ENCODE measurements around the gene KCTD21.
"Not testable (repeated sequence)": the region's sequence is repeated elsewhere in the genome, so short reads cannot be mapped to it uniquely, and the experiment has no call there.

Gene KCTD21

DNA sequence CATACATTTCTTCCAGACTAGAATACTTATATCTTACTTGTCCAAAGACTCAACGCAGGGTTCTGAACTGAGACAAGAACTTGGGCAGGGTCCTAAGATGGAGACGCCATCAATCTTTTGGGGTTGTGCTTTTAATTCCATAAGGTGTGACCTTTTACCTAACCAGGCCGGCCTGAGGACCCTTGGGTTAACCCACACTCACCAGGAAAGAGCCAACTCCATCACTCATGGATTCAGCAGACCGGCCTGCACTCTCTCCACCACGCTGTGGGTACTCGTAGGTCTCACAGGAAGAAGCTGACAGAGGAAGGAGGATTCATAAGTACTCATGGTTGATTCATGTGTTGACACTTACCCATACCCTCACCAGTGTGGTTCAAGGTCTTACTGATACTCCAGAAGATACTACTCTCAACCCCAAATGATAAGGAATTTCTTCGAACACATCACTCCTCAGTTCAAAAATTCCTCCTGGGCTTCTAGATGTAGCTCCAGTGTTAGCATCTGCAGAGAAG is 36.5 kb upstream of the KCTD21 start:
- H3K4me2 ChIP-seq (ENCODE audit: low read length), result no peak overlapping the region
- H3K27me3 ChIP-seq (ENCODE audit: control insufficient read depth, insufficient read depth, low read length), result no peaks in the 10 kb centered on the region
- H3K4me3 ChIP-seq (ENCODE audit: low read length), result no peak overlapping the region
- no peaks in the 10 kb centered on the region for H3K4me1 ChIP-seq (ENCODE audit: control insufficient read depth, insufficient read depth, low read length)
- no peak overlapping the region for H3K9ac ChIP-seq (ENCODE audit: low read depth, low read length)
- H3K9me3 ChIP-seq (replicated peaks; ENCODE audit: low read length), result no peaks in the 10 kb centered on the region
- peaks cover 29% of the 10 kb centered on the region for H3K36me3 ChIP-seq (ENCODE audit: insufficient read depth, low read length)

DNA sequence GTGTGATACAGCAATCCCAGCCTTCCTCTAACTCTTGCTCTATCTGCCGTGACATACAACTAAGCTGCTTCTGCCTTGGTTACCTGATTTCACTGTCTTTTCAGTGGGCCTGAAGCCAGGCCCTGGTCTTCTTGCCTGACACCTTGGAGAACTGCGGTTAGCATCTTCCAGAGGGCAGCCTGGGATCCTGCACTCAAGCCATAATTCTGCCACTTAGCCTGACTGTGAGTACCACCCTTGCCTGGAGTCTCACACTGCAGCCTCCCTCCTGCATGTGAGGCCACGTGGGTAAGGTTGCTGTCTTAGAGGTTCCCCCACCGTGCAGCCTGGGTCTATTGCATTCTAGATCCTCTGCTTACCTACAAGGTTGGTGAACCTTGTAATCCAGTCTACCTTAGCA is 36.1 kb upstream of the KCTD21 start:
- no peak overlapping the region for H3K4me2 ChIP-seq (ENCODE audit: low read length)
- H3K4me3 ChIP-seq (ENCODE audit: low read length), result no peak overlapping the region
- no peaks in the 10 kb centered on the region for H3K9me3 ChIP-seq (replicated peaks; ENCODE audit: low read length)
- no peaks in the 10 kb centered on the region for H3K4me1 ChIP-seq (ENCODE audit: control insufficient read depth, insufficient read depth, low read length)
- H3K9ac ChIP-seq (ENCODE audit: low read depth, low read length), result no peak overlapping the region
- no peaks in the 10 kb centered on the region for H3K27me3 ChIP-seq (ENCODE audit: control insufficient read depth, insufficient read depth, low read length)
- H3K36me3 ChIP-seq (ENCODE audit: insufficient read depth, low read length), result peaks cover 33% of the 10 kb centered on the region

DNA sequence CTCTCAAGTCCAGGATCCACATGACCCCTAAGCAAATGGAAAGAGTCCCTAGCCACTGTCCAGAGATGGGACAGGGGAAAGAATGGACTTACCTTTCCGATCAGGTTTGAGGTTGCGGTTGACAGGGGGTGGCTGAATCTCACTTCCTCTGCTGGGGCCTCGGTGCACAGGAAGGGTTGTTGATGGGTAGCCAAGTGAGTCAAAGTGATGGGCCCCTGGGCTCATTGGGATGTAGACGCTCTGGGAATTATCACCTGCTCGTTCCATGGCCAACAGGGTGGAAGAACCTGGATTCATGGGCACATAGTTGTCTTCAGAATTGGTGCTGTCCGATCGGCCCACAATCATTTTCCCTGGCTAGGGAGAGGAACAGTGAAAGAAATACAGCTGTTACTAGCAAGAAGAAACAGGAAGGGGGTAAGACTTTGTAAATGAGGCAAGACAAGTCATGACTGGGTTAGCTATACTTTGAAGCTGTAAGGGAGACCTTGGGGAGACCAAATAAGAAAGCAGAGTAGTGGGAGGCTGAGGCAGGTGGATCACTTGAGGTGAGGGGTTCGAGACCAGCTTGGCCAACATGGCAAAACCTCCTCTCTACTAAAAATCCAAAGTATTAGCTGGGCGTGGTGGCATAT is 35.0 kb upstream of the KCTD21 start:
- no peaks in the 10 kb centered on the region for H3K9me3 ChIP-seq (replicated peaks; ENCODE audit: low read length)
- H3K9ac ChIP-seq (ENCODE audit: low read depth, low read length), result no peak overlapping the region
- no peaks in the 10 kb centered on the region for H3K4me1 ChIP-seq (ENCODE audit: control insufficient read depth, insufficient read depth, low read length)
- H3K36me3 ChIP-seq (ENCODE audit: insufficient read depth, low read length), result peaks cover 37% of the 10 kb centered on the region
- H3K4me2 ChIP-seq (ENCODE audit: low read length), result no peak overlapping the region
- no peaks in the 10 kb centered on the region for H3K27me3 ChIP-seq (ENCODE audit: control insufficient read depth, insufficient read depth, low read length)
- H3K4me3 ChIP-seq (ENCODE audit: low read length), result no peak overlapping the region

DNA sequence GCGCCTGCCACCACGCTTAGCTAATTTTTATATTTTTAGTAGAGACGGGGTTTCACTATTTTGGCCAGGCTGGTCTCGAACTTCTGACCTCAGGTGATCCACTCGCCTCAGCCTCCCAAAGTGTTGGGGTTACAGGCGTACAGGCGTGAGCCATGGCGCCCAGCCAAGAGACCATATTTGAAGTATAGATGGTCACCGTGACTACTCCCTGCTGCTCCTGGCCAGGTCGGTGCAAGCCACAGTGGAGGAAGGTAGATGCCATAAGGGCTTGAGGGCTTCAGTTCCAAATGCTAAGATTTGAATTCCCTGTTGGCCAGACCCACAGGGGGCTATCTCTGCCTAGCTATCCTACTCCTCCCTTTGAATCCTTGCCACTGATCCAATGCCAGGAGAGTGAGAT is 34.3 kb upstream of the KCTD21 start:
- not testable (repeated sequence) for H3K9ac ChIP-seq (ENCODE audit: low read depth, low read length); H3K27me3 ChIP-seq (ENCODE audit: control insufficient read depth, insufficient read depth, low read length); H3K4me3 ChIP-seq (ENCODE audit: low read length); H3K9me3 ChIP-seq (replicated peaks; ENCODE audit: low read length); H3K4me1 ChIP-seq (ENCODE audit: control insufficient read depth, insufficient read depth, low read length); H3K4me2 ChIP-seq (ENCODE audit: low read length)
- H3K36me3 ChIP-seq (ENCODE audit: insufficient read depth, low read length), result peaks cover 37% of the 10 kb centered on the region

DNA sequence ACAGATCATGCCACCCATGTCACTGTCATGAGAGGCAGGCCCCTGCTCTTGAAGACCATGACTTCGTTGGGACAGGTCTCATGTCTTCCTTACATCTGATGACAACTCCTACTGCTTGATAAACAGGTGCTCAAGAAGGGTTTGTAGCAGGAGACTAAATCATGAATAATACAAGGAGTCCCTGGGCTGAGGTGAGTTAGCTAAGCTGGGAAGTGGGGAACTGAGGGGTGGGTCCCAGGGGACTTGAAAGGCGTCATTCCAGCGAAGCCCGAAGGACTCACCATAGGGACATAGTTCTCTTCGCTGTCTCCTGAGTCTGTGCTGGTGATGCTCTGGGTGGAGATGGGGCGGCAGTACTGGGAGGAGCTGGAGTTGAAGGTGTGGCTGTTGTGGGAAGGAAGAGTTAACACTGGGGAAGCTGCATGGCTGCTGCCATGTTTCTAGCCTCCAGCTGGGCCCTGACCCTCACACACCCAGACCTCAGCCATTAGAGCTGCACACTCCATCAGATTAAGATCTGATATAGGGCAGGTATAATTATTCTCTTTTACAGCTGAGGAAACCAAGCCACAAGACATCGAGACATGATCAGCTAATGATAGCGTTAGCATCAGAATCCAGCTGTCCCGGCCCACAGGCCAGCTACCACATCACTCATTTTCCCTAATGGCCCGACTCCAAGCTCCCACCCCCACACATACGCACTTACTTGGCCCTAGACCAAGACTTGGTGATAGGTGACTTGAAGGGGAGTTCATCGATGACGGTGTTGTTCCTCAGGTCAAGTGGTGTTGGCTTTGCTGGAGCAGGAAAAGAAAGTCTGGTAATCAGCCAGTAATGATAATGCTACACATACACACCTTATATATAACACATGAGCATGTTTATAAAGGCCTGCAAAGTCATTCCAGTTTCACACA is 33.2 kb upstream of the KCTD21 start:
- H3K9me3 ChIP-seq (replicated peaks; ENCODE audit: low read length), result no peaks in the 10 kb centered on the region
- peaks cover 37% of the 10 kb centered on the region for H3K36me3 ChIP-seq (ENCODE audit: insufficient read depth, low read length)
- no peak overlapping the region for H3K4me2 ChIP-seq (ENCODE audit: low read length)
- H3K4me3 ChIP-seq (ENCODE audit: low read length), result no peak overlapping the region
- no peaks in the 10 kb centered on the region for H3K4me1 ChIP-seq (ENCODE audit: control insufficient read depth, insufficient read depth, low read length)
- H3K27me3 ChIP-seq (ENCODE audit: control insufficient read depth, insufficient read depth, low read length), result no peaks in the 10 kb centered on the region
- no peak overlapping the region for H3K9ac ChIP-seq (ENCODE audit: low read depth, low read length)

DNA sequence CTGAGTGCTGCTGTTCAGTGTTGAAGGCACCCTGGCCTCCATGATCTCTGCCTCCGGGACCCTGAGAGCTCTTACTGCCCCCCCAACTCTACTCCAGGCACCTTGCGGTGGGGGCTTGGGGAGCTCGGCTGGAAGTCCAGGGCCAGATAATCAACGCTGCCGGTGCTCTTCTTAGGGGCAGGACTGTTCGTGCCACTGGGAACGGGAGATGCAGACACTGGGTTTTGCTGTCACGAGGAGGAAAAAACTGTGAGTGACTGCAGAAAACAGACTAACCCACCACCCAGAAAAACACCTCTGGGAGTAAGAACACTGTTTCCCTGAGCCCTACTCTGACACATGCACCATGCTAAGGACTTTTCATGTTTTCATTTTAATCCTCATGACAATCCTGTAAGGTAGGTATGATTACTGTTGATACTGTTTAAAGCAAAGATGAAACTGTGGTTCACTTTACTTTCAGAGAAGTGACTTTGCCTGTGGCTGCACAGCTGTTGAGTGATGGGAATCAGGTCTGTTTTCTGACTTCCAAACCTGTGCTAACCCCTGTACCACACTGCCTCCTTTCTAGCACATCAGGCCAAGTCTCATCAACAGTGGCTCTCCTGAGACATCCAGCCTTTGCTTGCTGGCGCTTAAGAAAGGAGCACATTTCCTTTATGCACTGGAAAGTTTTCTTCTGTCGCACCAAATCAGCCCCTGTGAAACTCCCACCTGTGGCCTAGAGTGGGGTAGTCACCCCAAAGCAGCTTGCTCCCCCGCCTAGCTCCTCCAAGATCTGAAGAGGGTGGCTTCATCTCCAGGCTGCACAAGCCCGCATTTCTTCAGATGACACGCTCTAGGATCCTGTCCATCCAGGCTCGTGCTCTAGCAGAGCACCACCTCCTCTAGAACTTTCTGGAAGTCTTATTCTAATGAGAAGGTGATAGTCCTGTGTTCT is 32.1 kb upstream of the KCTD21 start:
- Histone ChIP-seq H3K4me1 (ENCODE audit: control insufficient read depth, insufficient read depth, low read length) (no peaks in the 10 kb centered on the region), H3K36me3 (ENCODE audit: insufficient read depth, low read length) (peaks cover 44% of the 10 kb centered on the region), H3K4me2 (ENCODE audit: low read length) (no peak overlapping the region), H3K9ac (ENCODE audit: low read depth, low read length) (no peak overlapping the region), H3K4me3 (ENCODE audit: low read length) (no peak overlapping the region), H3K9me3 (replicated peaks; ENCODE audit: low read length) (no peaks in the 10 kb centered on the region), H3K27me3 (ENCODE audit: control insufficient read depth, insufficient read depth, low read length) (no peaks in the 10 kb centered on the region)

DNA sequence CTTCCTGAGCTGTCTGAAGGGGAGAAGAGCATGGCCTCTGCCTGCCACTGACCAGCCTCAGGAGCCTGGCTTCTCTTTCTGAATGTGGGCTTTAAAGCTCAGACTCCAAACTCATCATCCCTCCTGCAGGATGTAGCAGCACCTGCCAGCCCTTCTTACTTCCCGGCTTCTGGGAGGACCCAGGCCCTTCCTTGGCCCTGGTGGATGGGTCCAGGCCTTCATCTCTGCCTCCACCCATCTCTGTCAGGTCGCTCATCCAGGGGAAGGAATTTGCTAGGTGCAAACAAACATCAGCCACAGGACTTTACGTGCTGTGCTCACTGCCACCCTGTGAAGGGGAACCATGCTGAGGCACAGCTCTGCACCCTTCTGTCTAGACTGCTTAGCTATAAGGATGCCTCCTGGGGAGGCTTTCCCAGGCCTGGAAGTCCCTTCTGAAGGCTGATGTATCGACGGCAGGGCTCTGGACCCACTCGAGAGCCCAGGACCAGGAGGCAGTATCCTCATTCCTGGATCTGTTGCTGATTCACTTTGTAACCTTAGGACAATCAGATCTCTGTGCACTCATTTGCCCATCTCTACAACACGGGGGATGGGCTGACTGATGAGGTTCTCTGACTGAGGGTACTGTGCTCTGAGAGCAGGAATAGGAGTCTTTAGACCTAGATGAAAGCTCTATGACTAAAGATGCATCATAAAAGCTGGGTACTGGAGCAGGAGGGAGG is 31.2 kb upstream of the KCTD21 start:
- Histone ChIP-seq H3K9me3 (replicated peaks; ENCODE audit: low read length) (no peaks in the 10 kb centered on the region), H3K4me2 (ENCODE audit: low read length) (no peak overlapping the region), H3K27me3 (ENCODE audit: control insufficient read depth, insufficient read depth, low read length) (no peaks in the 10 kb centered on the region), H3K4me1 (ENCODE audit: control insufficient read depth, insufficient read depth, low read length) (no peaks in the 10 kb centered on the region), H3K9ac (ENCODE audit: low read depth, low read length) (no peak overlapping the region), H3K4me3 (ENCODE audit: low read length) (no peak overlapping the region), H3K36me3 (ENCODE audit: insufficient read depth, low read length) (peaks cover 45% of the 10 kb centered on the region)

DNA sequence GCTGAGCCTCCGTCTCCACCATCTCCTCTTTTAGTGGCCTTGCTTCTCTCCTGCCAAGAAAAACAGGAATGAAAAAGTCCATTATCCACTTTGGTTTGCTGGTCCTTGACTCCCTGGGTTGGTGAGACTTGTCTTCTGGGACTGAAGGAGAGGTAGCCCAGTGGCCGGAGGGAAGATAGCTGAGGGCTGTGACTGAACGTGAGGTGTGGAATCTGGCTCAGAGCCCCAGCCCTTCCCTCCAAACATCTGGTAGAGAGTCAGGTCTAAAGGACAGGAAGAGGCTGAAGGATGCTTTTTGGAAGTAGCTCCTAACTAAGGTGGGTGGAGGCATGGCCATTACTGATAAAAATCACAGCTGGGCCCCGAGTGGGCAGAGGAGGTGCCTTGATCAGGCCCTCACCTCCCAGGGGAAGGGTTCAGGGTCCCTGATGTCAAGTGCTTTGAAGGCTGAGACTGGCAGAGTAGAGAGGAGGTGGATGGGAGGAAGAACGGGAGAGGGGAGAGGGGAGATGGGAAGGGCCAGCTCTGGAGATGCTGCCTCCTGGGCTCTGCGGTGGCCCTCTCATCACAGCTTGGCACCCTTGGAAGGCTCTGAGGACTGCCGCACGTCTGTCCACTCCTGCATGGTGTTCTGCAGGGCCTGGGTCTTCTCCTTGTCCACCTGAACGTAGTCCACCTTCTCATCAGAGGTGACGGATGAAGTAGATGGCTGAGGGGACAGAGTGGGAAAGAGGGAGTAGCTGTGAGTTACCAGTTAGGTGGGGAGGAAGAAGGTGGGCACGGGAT is 30.5 kb upstream of the KCTD21 start:
- H3K27me3 ChIP-seq (ENCODE audit: control insufficient read depth, insufficient read depth, low read length), result no peaks in the 10 kb centered on the region
- H3K4me1 ChIP-seq (ENCODE audit: control insufficient read depth, insufficient read depth, low read length), result no peaks in the 10 kb centered on the region
- H3K9me3 ChIP-seq (replicated peaks; ENCODE audit: low read length), result no peaks in the 10 kb centered on the region
- no peak overlapping the region for H3K4me2 ChIP-seq (ENCODE audit: low read length)
- H3K9ac ChIP-seq (ENCODE audit: low read depth, low read length), result no peak overlapping the region
- H3K4me3 ChIP-seq (ENCODE audit: low read length), result no peak overlapping the region
- H3K36me3 ChIP-seq (ENCODE audit: insufficient read depth, low read length), result peaks cover 40% of the 10 kb centered on the region

DNA sequence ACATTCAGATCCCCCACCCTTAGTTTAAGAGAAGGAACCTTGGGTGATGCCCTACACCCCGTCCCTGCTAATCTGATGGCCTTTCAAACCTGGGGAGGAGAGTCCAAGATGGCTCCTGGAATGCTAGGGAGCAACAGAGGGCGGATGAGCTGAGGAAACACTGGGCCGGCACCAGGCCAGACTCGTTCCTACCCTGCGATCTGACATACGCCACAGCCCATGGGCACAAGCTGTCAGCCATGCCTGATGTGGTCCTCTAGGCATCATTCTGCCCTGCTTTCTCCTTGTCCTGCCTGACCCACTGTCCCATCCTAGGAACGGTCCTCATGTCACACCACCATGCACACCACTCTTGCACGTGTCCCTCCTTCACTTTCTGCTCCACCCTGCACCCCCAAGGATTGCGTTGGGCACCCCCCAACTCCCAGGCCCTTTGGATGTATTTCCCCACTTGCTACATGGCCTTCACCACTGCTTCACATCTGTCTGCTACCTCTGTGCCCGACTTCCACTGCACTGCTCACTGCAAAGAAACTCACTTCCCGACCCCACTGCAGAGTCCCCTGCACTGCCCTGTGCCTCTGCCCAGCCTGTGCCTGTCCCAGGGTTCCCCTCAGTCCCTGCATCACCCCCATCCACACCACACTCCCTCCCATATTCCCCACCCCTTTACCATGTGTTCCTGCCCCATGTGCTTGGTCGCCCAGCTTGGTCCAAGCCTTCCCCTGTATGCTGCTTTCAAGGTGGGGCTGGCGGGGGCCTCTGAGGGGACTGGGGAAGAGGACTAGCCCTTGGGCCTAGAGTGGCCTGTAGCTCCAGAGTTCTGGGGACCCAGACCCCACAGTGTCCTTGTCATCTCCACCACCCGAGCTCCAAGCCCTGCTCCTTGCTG is 29.5 kb upstream of the KCTD21 start:
- H3K4me3 ChIP-seq (ENCODE audit: low read length), result no peak overlapping the region
- H3K36me3 ChIP-seq (ENCODE audit: insufficient read depth, low read length), result peaks cover 33% of the 10 kb centered on the region
- H3K9ac ChIP-seq (ENCODE audit: low read depth, low read length), result no peak overlapping the region
- H3K9me3 ChIP-seq (replicated peaks; ENCODE audit: low read length), result no peaks in the 10 kb centered on the region
- H3K4me2 ChIP-seq (ENCODE audit: low read length), result no peak overlapping the region
- H3K4me1 ChIP-seq (ENCODE audit: control insufficient read depth, insufficient read depth, low read length), result peaks cover 3% of the 10 kb centered on the region
- H3K27me3 ChIP-seq (ENCODE audit: control insufficient read depth, insufficient read depth, low read length), result no peaks in the 10 kb centered on the region

Data from skeletal muscle satellite cell (primary cell).